Retina (tissue), 1 donor: ENCODE measurements around the gene MRPL54.

Source experiments
- DNase-seq: peaks from one replicate; pipeline ENCODE4 v3.0.0-alpha.2; 2016

The MRPL54 gene

DNA sequence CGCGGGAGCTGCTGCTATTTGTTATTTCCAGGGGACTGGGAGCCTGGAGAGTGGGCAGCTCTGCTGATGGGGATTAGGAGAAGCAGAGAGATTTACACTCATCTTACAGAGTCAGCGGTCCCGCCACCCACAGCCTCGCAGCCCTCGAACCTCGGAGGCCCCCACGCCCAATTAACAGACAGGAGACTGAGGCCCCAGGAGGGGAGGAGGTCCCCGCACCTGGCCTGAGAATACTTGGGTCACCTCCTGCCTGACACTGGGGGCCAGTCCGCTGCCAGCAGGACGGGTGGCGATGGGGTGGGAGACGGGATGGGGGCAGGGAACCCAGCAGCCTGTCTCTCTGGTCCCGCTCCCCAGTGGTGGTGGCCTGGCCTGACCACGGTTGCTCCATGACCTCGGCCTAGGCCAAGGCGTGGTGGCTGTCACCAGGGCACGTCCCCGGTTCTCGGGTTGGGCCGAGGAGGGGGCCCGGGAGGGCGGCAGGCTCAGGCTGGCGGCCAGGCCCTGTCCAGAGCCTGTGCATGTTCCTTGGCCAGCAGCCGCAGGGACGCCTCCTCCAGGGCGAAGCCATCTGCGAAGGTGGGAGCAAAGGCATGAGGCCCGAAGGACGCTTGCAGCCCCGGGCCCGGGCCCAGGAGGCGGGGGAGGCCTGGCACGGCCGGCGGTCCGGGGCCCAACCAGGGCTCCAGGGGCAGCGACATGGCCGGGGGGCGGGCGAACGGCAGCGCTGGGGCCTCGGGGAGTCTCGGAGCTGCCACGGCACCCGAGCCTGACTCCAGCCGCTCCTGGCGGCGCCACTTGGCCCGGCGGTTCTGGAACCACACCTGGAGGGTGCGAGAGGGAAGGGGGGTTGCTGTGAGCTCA, 7.9 kb downstream of the MRPL54 start:
- no peak for DNase-seq

GRCh38 chr19:3771000-3771905, 8.8 kb downstream of the MRPL54 start:
- no peak for DNase-seq

- DNase-seq: no peak
Measured at GRCh38 chr19:3771906-3772455, 9.5 kb downstream of the MRPL54 start, which contains the start of gene RAX2. RAX2 (minus strand) TSS chr19:3772228; CDS start chr19:3771742, 486 bp downstream.

DNA sequence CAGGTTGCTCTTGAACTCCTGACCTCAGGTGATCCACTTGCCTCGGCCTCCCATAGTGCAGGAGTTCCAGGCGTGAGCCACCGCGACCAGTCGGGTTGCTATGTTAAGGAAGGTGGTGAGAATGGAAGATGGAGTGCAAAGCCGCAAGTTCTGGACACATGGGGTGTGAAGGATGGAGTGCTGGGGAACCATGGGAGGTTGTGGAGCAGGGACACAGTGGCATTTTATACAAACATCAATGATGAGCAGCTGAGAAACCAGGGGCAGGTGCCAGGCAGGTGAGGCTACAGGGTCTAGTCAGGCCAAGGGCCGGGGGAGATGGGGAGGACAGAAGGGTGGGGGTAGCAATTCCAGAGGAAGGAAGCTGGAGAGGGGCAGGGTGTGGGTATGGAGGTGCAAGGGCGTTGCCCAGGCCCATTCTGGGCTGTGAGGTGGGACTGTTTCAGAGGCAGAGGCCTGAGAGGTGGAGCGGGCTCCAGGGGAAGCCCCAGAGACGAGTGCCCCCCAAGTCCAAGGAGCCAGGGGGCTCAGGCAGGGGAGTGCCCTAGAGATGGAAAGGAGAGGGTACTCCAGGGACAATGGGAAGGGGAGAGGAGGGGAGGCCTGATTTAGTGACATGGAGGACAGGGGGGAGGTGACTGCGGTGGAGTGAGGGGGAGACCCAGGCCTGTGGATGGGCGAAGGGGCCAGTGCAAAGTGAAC, 11.5 kb downstream of the MRPL54 start:
- no peak for DNase-seq

- peak; percentile 48 for DNase-seq
Measured at GRCh38 chr19:3774621-3775373, 12.3 kb downstream of the MRPL54 start.

GRCh38 chr19:3775374-3775711, 12.9 kb downstream of the MRPL54 start:
- DNase-seq: no peak

GRCh38 chr19:3775831-3776230, 13.3 kb downstream of the MRPL54 start:
- DNase-seq: no peak

DNA sequence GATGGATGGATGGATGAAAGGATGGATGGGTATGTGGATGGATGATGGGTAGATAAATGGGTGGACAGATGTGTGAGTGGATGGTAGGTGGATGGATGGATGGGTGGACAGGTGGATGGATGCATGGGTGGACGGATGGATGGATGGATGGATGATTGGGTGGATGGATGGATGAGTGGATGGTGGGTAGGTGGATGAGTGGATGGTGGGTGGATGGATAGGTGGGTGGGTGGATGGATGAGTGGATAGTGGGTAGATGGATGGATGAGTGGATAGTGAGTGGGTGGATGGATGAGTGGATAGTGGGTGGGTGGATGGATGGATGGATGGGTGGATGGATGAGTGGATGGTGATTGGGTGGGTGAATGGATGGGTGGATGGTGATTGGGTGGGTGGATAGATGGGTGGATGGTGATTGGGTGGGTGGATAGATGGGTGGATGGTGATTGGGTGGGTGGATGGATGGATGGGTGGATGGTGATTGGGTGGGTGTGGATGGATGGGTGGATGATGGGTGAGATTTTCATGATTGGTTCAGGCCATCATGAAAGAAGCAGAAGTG, 14.1 kb downstream of the MRPL54 start:
- no peak for DNase-seq

DNA sequence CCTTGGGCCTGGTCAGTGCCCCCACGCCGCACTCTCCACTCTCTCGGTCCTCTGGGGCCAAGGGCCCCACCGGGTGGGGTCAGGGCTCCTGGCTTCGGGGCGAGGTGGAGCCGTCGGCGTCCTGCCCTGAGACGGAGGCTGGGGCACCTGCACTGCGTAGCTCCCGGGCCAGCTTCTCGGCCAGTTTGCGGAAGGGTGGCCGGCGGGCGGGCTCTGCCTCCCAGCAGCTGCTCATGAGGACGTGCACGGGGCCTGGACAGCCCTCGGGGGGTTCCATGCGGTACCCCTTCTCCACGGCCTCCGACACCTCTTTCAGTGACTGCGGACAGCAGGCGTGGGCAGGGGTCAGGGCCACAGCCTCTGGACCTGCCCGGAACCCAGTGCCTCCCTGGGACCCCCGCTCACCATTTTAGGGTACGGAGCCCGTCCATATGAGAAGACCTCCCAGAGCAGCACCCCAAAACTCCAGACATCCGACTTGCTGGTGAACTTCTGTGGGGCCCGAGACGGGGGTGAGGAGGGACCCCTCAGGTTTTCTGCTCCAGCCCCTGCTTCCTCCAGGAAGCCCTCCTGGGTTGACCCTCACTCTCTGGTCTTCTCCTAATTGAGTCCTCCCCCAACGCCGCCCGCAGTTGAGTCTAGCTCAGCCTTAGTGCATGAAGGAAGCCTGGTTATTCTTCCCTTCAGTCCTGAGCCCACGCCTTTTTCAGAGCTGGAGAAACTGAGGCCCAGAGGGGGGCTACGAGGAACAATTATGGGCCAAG, 15.8 kb downstream of the MRPL54 start:
- no peak for DNase-seq

- DNase-seq: no peak
Measured at GRCh38 chr19:3778899-3779723, 16.6 kb downstream of the MRPL54 start.

- no peak for DNase-seq
Measured at GRCh38 chr19:3780786-3781304, 18.4 kb downstream of the MRPL54 start.

DNA sequence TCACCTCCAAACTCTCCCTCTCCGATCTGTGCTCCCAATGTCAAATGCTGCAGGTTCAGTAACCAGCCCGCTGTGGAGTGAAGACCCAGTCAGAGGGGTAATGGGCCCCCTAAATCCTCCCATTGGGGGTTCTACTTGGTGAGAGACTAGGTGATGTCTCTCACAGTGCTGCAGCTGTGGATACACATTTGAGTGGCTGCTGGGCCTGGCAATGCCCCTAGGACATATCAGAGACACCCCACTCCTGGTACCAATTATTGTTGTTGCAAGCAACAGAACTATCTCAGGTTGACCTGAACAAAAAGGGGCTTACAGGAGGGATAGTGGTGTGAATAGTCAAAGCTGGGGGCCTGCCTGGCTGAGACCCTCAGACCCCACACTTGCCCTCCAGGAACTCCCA, 19.1 kb downstream of the MRPL54 start:
- no peak for DNase-seq

DNA sequence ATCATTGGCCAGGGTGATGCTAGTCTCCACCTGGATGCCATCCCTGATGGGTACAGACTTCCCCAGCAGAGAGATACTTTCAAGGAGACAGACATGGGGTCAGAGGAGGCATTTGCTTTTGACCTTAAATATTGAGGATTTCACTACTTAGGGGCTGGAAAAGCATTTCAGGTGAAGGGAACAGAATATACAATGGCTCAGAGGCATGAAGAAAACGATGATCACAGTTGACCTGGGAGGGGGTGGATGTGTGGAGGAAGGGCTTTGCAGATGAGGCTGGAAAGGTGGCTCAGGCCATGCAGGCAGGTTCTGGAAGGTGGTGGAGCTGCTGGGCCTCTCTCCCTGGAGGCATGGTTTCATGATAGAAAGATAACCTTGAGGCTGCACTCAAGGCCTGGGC, 19.8 kb downstream of the MRPL54 start:
- no peak for DNase-seq

GRCh38 chr19:3782903-3783302, 20.4 kb downstream of the MRPL54 start:
- DNase-seq: no peak

GRCh38 chr19:3783660-3784584, 21.4 kb downstream of the MRPL54 start:
- no peak for DNase-seq

DNA sequence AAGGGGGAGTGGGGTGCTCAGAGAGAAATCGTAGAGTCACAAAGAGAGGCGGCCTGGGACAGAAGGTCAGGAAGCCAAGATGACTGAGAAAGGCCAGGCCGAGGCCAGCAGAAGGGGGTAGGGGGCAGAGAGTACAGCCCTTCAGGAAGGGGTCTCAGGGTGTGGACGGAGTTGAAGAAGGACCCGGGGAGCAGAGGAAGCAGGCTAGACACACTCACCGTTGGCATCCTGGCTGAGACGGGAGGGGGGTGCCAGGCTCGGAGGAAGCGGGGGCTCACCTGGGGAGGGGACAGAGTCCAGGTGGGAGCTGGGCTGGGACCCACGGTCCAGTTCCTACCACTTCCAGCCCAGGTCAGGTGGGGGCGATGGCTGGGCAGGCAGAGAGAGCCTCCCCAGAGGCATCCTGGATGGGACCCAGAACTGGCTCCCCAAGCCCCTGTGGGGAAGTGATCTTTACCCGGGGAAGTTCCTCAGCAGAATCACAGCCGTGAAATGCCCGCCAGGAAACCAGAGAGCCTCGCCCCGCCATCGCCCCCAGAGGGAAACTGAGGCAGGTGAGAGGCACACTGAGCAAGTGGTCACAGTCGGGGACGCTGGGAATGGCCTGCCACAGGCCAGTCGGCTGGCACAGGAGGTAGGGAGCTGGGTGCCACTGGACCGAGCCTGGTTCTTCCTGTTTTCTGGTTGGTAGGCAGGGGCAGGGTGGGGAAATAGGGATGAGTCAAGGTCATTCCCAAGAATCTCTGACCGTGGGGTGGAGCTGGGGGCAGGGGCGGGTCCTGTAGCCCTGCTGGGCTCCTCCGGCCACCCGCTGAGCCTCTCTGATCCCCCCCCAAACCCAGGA, 22.3 kb downstream of the MRPL54 start:
- DNase-seq: no peak

- peak; percentile 44 for DNase-seq
Measured at GRCh38 chr19:3785451-3785937, 23.0 kb downstream of the MRPL54 start.
